Activated CD8-positive, alpha-beta T cell treated with anti-CD3 and anti-CD28 coated beads for 36 hours (primary cell): Measurements from ENCODE around the gene FAM3A. TPM values are rescaled to one million over a fixed set of nuclear protein-coding genes. Genes with fewer than 3 reads are reported as not detected.

Experiments
- ATAC-seq: fragments of 200-7000 bp; cut with Tn5 transposase; one replicate; pipeline ENCODE4 v1.10.0; 2021; ENCODE audit warnings: mild to moderate bottlenecking, moderate library complexity
- CTCF ChIA-PET: fragments of 350-600 bp; sonication (Branson Sonifier 250); formaldehyde crosslinking; loops from one replicate; lab custom pipeline; 2021; ENCODE audit warnings: antibody characterized with exemption; lab: Charles Lee
- POLR2A ChIA-PET: fragments of 350-600 bp; sonication (Branson Sonifier 250); formaldehyde crosslinking; loops from one replicate; lab custom pipeline; 2021; ENCODE audit warnings: antibody characterized with exemption; lab: Charles Lee
- DNase-seq: peaks from one replicate; pipeline ENCODE4 v3.0.0-alpha.2; 2020
- H3K27ac Mint-ChIP-seq: one replicate; pipeline ENCODE4 v1.8.0; 2021; ENCODE audit warnings: mild to moderate bottlenecking, mixed read lengths
- H3K27me3 Mint-ChIP-seq: one replicate; pipeline ENCODE4 v1.8.0; 2021; ENCODE audit warnings: mixed read lengths
- H3K36me3 Mint-ChIP-seq: one replicate; pipeline ENCODE4 v1.8.0; 2021; ENCODE audit warnings: low read depth, mixed read lengths
- H3K4me1 Mint-ChIP-seq: one replicate; pipeline ENCODE4 v1.8.0; 2021; ENCODE audit warnings: low read depth, mixed read lengths
- H3K4me3 Mint-ChIP-seq: one replicate; pipeline ENCODE4 v1.8.0; 2021; ENCODE audit warnings: mild to moderate bottlenecking, moderate library complexity, mixed read lengths
- H3K9me3 Mint-ChIP-seq: one replicate; pipeline ENCODE4 v1.8.0; 2021; ENCODE audit warnings: mixed read lengths
- intact Hi-C: fragments of 100-400 bp; cut with micrococcal nuclease; formaldehyde crosslinking; loops from one replicate; pipeline ENCODE4 v1.10.0; 2022
- total RNA-seq, 2 experiments: library from RNA; stranded (reverse); gene quantifications; one replicate each; pipeline ENCODE4 v1.2.3, GENCODE V29; 2021
- TF ChIP-seq, protein P1 (sequence below): fragments of 200-600 bp; IDR thresholded peaks from one replicate; pipeline ENCODE4 v1.8.0; 2022; ENCODE audit warnings: antibody characterized with exemption, mild to moderate bottlenecking

Gene FAM3A
- total RNA-seq, 2 experiments from 2014 or later, result 27.9 to 31.9 TPM

DNA sequence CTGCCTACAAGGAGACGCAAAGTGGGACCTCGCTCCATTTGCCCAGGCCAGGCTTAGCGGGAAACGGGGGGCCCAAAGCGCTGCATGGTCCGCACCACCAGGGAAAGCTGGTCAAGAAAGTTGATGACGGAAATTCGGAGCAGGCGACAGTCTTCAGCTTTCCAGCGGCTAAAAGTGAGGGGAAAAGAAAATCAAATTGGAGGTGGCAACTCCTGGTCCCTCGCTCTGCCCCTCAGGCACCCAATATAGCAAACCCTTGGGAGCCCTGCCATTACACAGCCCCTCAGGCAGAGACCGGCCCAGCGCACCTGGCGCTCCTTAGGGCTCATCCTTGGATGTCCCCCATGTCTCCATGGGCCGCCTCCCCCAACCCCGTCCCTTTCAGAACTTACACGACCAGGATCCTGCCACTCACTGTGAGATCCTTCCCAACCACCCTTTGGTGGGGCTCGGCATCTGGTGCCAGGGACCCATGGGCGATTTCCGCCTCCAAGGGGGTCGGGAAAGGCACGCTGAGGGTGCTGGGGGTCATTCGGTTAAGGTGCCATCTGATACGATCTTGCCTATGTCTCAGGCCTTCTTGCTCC lies 38.0 kb downstream of the FAM3A start:
- H3K27ac Mint-ChIP-seq, result peak overlapping the region; percentile 77
- POLR2A ChIA-PET, result interaction anchor here (0.7 to 2.6 kb wide), 4 partner anchors 9 to 79 kb away, joined by 3 to 14 read pairs (median 4); partner anchors contain the start of genes RPL10 and UBL4A
- CTCF ChIA-PET, result interaction anchor here (1.0 to 1.3 kb wide), 2 partner anchors 49 to 104 kb away, joined by 3 to 4 read pairs; no protein-coding TSS in a partner anchor
- intact Hi-C loops, result no loop called here
- H3K4me1 Mint-ChIP-seq, result peaks cover 8% of the 10 kb centered on the region
- ATAC-seq, result no peak
- peak overlapping the region; percentile 75 for H3K4me3 Mint-ChIP-seq
- TF ChIP-seq, protein P1, sequence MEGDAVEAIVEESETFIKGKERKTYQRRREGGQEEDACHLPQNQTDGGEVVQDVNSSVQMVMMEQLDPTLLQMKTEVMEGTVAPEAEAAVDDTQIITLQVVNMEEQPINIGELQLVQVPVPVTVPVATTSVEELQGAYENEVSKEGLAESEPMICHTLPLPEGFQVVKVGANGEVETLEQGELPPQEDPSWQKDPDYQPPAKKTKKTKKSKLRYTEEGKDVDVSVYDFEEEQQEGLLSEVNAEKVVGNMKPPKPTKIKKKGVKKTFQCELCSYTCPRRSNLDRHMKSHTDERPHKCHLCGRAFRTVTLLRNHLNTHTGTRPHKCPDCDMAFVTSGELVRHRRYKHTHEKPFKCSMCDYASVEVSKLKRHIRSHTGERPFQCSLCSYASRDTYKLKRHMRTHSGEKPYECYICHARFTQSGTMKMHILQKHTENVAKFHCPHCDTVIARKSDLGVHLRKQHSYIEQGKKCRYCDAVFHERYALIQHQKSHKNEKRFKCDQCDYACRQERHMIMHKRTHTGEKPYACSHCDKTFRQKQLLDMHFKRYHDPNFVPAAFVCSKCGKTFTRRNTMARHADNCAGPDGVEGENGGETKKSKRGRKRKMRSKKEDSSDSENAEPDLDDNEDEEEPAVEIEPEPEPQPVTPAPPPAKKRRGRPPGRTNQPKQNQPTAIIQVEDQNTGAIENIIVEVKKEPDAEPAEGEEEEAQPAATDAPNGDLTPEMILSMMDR, result no peak
- peaks cover 4% of the 10 kb centered on the region for H3K36me3 Mint-ChIP-seq
- H3K27me3 Mint-ChIP-seq, result no peaks in the 10 kb centered on the region
- no peaks in the 10 kb centered on the region for H3K9me3 Mint-ChIP-seq
- DNase-seq, result no peak

DNA sequence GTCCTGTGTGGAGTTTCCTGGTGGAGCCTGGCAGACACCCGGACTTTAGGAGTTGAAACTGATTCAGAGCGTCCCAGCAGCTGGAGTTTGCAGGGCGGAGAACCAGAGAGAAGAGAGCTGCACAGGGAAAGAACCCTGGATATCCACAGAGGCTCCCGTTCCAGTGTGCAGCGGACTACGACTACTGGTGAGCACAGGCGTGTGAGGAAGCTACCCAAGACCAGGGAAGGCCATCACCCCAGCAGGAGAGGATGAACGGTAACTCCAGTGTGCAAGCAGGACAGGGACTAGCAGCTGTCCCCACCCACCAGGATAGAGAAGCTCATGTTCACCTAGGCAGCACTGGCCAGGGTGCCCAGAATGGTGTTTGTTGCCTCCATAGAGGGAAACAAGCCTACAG lies 39.2 kb downstream of the FAM3A start:
- DNase-seq (no peak), ATAC-seq (no peak)
- no peaks in the 10 kb centered on the region for H3K9me3 Mint-ChIP-seq
- H3K4me3 Mint-ChIP-seq, result no peak overlapping the region
- TF ChIP-seq, protein P1, result no peak
- ChIA-PET CTCF (interaction anchor here (1.0 to 1.3 kb wide), 2 partner anchors 50 to 103 kb away, joined by 3 to 4 read pairs; no protein-coding TSS in a partner anchor), POLR2A (interaction anchor here (0.7 to 2.6 kb wide), 9 partner anchors 11 to 78 kb away, joined by 3 to 14 read pairs (median 3); partner anchors contain the start of genes RPL10 and SLC10A3)
- H3K4me1 Mint-ChIP-seq, result peaks cover 8% of the 10 kb centered on the region
- H3K27me3 Mint-ChIP-seq, result no peaks in the 10 kb centered on the region
- H3K27ac Mint-ChIP-seq, result no peak overlapping the region
- intact Hi-C loops, result no loop called here
- H3K36me3 Mint-ChIP-seq, result peaks cover 6% of the 10 kb centered on the region

GRCh38 chrX:154473683-154474082 lies 42.3 kb downstream of the FAM3A start:
- POLR2A ChIA-PET, result no interaction called here
- ATAC-seq (no peak), DNase-seq (no peak)
- Mint-ChIP-seq H3K36me3 (peaks cover 6% of the 10 kb centered on the region), H3K27me3 (no peaks in the 10 kb centered on the region), H3K4me3 (no peak overlapping the region), H3K27ac (no peak overlapping the region), H3K9me3 (no peaks in the 10 kb centered on the region), H3K4me1 (peaks cover 8% of the 10 kb centered on the region)
- CTCF ChIA-PET, result no interaction called here
- intact Hi-C loops, result no loop called here
- TF ChIP-seq, protein P1, result no peak

DNA sequence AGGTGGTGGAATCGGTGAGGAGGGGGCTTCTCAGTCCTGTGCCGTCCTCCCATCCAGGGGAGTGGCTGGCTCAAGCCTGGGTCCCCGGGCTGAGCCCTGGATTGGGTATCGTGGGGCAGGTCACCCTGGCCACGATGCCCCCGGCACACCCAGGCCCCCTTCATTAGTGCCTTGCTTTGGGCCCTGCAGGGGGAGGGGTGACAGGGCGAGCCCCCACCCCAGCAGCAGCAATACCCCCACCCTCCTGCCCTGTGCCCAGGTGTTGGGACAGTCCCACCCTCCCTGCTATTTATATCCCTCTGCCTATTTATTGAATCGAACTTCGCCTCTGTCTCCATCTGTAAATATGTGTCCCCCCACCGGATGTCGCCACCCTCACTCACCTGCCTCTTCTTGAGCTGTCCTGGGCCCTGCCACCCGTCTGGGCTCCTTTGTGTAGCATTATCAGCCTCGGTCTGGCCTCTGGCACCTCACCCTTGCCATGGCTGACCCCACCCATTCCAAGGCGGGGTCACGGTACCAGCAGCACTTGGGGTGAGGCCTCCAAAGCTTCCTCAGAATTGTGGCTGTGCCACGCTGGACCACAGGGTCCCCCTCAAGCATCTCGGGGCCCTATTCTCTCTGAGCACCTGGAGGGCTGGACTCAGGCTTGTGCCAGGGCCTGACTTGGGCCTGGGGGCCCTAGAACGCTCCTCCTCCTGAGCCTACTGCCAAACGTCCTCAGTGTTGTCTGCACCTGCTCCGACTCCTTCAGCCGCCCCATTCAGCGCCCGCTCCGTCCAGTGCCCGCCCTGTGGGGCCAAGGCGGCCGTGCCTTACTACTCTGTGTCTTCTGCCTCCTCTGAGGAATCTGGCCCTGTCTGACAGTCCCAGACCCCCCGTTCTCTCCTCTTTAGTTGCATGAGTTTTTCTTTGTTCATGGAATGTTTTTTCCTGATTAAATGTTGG lies 43.1 kb downstream of the FAM3A start:
- Mint-ChIP-seq H3K27me3 (no peaks in the 10 kb centered on the region), H3K4me3 (no peak overlapping the region), H3K27ac (no peak overlapping the region), H3K4me1 (peaks cover 8% of the 10 kb centered on the region), H3K9me3 (no peaks in the 10 kb centered on the region), H3K36me3 (peaks cover 5% of the 10 kb centered on the region)
- intact Hi-C loops, result no loop called here
- ChIA-PET POLR2A (no interaction called here), CTCF (interaction anchor here (0.8 kb wide), 1 partner anchor 54 kb away, joined by 3 read pairs; no protein-coding TSS in a partner anchor)
- ATAC-seq, result no peak
- TF ChIP-seq, protein P1, result no peak
- no peak for DNase-seq
